Lung (tissue), 12 donors: ENCODE data around the gene CFAP251. TPM values are rescaled to one million over a fixed set of nuclear protein-coding genes. Genes with fewer than 3 reads are reported as not detected.

Experiments
- ATAC-seq: fragments of 200-7000 bp; cut with Tn5 transposase; one replicate; pipeline ENCODE4 v1.9.1; 2020; ENCODE audit warnings: moderate number of reproducible peaks; ENCODE audit not compliant: insufficient read depth, low FRiP score
- DNase-seq, 3 donors: peaks; one replicate each; pipeline ENCODE4 v3.0.0-alpha.2; 2013 to 2017
- H3K27ac ChIP-seq, 2 donors: one replicate each; pipeline ENCODE4 v1.5.1; 2013; ENCODE audit warnings: mild to moderate bottlenecking in 2 of 2, moderate library complexity in 2 of 2, control low read depth in 1 of 2, inconsistent platforms in 1 of 2, low read depth in 1 of 2, low read length in 1 of 2
- H3K27me3 ChIP-seq, 3 donors: one replicate each; pipeline ENCODE4 v1.5.1; 2013; ENCODE audit warnings: low read length in 2 of 3; ENCODE audit not compliant: control insufficient read depth in 3 of 3, insufficient read depth in 3 of 3
- H3K36me3 ChIP-seq, 4 donors: one replicate each; pipeline ENCODE4 v1.5.1; 2013; ENCODE audit warnings: low read length in 4 of 4, mild to moderate bottlenecking in 1 of 4, moderate library complexity in 1 of 4; ENCODE audit not compliant: control insufficient read depth in 4 of 4, insufficient read depth in 4 of 4
- H3K4me1 ChIP-seq, 5 donors: one replicate each; pipeline ENCODE4 v1.5.1; 2013; ENCODE audit warnings: low read length in 5 of 5, mild to moderate bottlenecking in 2 of 5, moderate library complexity in 1 of 5; ENCODE audit not compliant: control insufficient read depth in 5 of 5, insufficient read depth in 5 of 5
- H3K4me3 ChIP-seq: one replicate; pipeline ENCODE4 v1.5.1; 2013; ENCODE audit warnings: mild to moderate bottlenecking, control low read depth, moderate library complexity
- H3K9ac ChIP-seq, 2 donors: one replicate each; pipeline ENCODE4 v1.5.1; 2013; ENCODE audit warnings: low read length in 2 of 2, control low read depth in 1 of 2; ENCODE audit not compliant: insufficient read depth in 1 of 2
- H3K9me3 ChIP-seq, 4 donors: one replicate each; pipeline ENCODE4 v1.5.1; 2013; ENCODE audit warnings: low read length in 3 of 4, mild to moderate bottlenecking in 1 of 4, moderate library complexity in 1 of 4; ENCODE audit not compliant: control insufficient read depth in 4 of 4, insufficient read depth in 3 of 4
- WGBS, 2 donors: extraction: QIAGEN DNeasy Blood & Tissue Kit; methylation state at CpG; one replicate each; pipeline ENCODE4 v1.1.7; 2013; 5-methylcytosine and 5-hydroxymethylcytosine counted together
- polyA plus RNA-seq, 2 donors: library from polyadenylated mRNA; stranded (reverse); fragments of 200-250 nt; gene quantifications; one replicate each; pipeline ENCODE4 v1.2.1, GENCODE V29; 2013
- total RNA-seq, 2 donors: library from RNA; depleted of rRNA in 1 of 2; stranded (reverse); fragments of >200 nt in 1 of 2; gene quantifications; one replicate each; pipeline ENCODE4 v1.2.1, GENCODE V29; 2014 to 2021
- TF ChIP-seq, protein P1 (sequence below): IDR thresholded peaks from 2 replicates; pipeline ENCODE4 v1.5.1; 2012; ENCODE audit warnings: mild to moderate bottlenecking; ENCODE audit errors: control extremely low read depth, extremely low read depth
- donor health status: control.
- donor health status: control.
- donor health status: Bipolar disorder and iron deficiency.
- donor health status: healthy.
- donor health status: DM: yes; HTN: yes; CAD: no.

CFAP251 gene
- total and polyA plus RNA-seq, 4 donors: 6.9 to 35.4 (median 15.6) TPM

GRCh38 chr12:121961195-121961879 is 42.9 kb downstream of the CFAP251 start:
- Histone ChIP-seq H3K9ac (no peak overlapping the region), H3K9me3 (no peaks in the 10 kb centered on the region), H3K36me3 (no peaks in the 10 kb centered on the region), H3K4me1 (peaks cover 0 to 6% (median 0%) of the 10 kb centered on the region in 5 donors), H3K27ac (no peak overlapping the region), H3K4me3 (no peak overlapping the region), H3K27me3 (no peaks in the 10 kb centered on the region)
- TF ChIP-seq, protein P1, sequence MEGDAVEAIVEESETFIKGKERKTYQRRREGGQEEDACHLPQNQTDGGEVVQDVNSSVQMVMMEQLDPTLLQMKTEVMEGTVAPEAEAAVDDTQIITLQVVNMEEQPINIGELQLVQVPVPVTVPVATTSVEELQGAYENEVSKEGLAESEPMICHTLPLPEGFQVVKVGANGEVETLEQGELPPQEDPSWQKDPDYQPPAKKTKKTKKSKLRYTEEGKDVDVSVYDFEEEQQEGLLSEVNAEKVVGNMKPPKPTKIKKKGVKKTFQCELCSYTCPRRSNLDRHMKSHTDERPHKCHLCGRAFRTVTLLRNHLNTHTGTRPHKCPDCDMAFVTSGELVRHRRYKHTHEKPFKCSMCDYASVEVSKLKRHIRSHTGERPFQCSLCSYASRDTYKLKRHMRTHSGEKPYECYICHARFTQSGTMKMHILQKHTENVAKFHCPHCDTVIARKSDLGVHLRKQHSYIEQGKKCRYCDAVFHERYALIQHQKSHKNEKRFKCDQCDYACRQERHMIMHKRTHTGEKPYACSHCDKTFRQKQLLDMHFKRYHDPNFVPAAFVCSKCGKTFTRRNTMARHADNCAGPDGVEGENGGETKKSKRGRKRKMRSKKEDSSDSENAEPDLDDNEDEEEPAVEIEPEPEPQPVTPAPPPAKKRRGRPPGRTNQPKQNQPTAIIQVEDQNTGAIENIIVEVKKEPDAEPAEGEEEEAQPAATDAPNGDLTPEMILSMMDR: no peak
- 88 to 91% methylated on average over 5 of the region's 5 CpGs for WGBS, 2 donors
- ATAC-seq (no peak), DNase-seq (no peak)

DNA sequence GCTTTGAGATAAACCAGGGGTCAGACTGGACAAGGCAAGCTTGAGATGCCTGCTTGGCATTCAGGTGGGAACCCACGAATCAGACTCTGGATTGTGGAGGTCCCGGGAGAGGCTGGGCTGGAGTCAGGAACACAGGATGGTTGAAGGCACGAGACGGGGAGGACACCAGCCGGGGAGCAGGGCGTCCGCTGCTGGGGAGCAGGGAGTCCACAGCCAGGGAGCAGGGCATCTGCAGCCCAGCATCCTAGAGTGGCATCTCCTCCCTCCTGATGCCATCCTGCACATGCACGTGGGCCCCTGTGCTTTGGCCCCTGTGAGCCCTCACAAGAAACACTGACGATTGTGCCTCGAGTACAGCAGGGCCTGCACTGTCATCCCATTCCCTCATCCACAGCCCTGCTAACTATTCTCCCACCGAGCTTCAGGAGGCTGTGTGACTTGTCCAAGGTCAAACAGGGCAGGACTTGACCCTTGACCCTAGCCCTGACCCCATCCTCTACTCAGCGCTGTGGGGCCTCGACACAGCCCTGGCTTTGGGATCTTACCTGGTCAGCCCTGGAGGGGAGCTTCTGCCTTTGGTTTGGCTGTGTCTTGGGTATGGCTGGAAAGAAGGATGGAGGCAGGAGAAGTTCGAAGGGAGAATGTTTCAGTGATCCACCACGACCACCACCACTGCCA is 45.1 kb downstream of the CFAP251 start:
- TF ChIP-seq, protein P1: no peak
- H3K9ac ChIP-seq: no peak overlapping the region
- no peaks in the 10 kb centered on the region for H3K9me3 ChIP-seq
- H3K36me3 ChIP-seq: no peaks in the 10 kb centered on the region
- no peak for DNase-seq
- ATAC-seq: no peak
- 88 to 91% methylated on average over 15 of the region's 15 CpGs for WGBS, 2 donors
- H3K27ac ChIP-seq: no peak overlapping the region
- no peaks in the 10 kb centered on the region for H3K27me3 ChIP-seq
- no peak overlapping the region for H3K4me3 ChIP-seq
- peaks cover 0 to 6% (median 0%) of the 10 kb centered on the region in 5 donors for H3K4me1 ChIP-seq

- no peak for ATAC-seq
- no peaks in the 10 kb centered on the region for H3K27me3 ChIP-seq
- 58 to 67% methylated on average over 9 of the region's 9 CpGs for WGBS, 2 donors
- peak in 1 of 3 donors; percentile 16 for DNase-seq
- H3K4me3 ChIP-seq: no peak overlapping the region
- no peaks in the 10 kb centered on the region for H3K9me3 ChIP-seq
- H3K27ac ChIP-seq: no peak overlapping the region
- H3K9ac ChIP-seq: no peak overlapping the region
- H3K4me1 ChIP-seq: peaks cover 0 to 17% (median 4%) of the 10 kb centered on the region in 5 donors
- TF ChIP-seq, protein P1: no peak
- H3K36me3 ChIP-seq: no peaks in the 10 kb centered on the region
Measured at GRCh38 chr12:121964813-121965643, 46.6 kb downstream of the CFAP251 start.
